Myocyte (in vitro differentiated cells): ENCODE measurements around the gene ZSCAN10. TPM values are rescaled to one million over a fixed set of nuclear protein-coding genes. Genes with fewer than 3 reads are reported as not detected.
A peak's percentile ranks its signal among the peaks of the same experiment; 100 is the strongest.

Experiments used
- DNase-seq: peaks from one replicate; pipeline ENCODE4 v3.0.0-alpha.2; 2012; ENCODE audit warnings: low read depth
- total RNA-seq: library from RNA; depleted of rRNA; stranded (reverse); fragments of >200 nt; gene quantifications from 2 replicates; pipeline ENCODE4 v1.2.3, GENCODE V29; 2014

ZSCAN10 gene
- total RNA-seq, 1 donor from 2014 or later: not detected

DNA sequence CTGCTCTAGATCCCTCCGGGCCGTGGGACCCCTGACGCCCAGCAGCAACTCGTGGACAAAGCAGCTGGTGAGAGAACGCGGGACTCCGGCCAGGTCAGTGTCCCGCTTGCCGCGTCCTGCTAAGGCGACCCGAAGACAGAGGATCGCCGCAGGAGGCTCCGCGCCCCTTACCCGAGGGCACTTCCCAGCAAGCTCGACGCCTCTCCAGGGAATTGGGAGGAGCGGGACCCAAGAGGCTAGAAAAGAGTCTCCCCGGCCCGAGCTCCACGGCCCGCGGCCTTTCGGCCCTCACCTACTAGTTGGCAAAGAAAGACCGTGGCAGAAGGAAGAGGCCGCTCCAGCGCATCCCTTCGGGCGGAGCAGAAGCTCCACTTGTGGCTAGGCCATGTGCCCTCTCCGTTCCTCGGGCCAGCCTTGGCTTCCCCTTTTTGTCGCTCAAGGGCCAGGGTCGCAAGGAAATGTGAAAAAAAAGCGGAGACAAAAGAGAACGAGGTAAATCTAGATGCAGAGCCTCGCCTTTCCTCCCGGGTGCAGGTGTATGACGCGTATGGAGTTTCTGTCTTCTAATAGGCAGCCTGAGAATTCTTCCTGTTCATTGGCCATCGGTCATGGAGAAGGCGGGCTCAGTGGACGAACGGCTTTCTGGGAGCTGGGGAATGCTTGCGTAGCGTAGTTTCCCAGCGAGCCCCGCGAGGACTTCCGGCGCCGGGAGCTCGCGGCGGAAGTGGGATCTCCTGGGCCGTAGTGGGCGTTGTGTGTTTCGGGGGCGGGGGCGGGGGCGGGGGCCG is 35.4 kb upstream of the ZSCAN10 start, which contains the start of gene ZNF213:
ZNF213 (plus strand) TSS at position 692 of the 788 bp plus-strand sequence. CDS start 2,252 bp downstream, outside the sequence.
- DNase-seq: peak; percentile 99

DNA sequence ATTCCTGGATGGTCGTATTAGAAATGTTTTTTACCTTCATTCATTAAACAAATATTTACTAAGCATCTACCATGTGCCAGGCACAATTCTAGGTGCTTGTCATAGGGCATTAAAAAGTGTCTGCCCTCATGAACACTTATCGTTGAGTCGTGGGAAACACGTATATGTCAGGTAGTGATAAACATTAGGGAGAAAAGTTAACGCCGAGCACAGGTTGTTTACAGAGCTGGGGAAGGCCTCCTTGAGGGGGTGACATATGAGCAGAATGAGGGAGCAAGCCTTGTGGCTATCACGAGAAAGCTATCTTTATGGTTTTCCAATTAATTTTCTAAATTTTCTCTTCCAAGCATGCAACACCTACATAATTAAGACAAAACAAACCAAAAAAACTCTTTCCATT is 34.8 kb upstream of the ZSCAN10 start:
- DNase-seq: no peak

DNA sequence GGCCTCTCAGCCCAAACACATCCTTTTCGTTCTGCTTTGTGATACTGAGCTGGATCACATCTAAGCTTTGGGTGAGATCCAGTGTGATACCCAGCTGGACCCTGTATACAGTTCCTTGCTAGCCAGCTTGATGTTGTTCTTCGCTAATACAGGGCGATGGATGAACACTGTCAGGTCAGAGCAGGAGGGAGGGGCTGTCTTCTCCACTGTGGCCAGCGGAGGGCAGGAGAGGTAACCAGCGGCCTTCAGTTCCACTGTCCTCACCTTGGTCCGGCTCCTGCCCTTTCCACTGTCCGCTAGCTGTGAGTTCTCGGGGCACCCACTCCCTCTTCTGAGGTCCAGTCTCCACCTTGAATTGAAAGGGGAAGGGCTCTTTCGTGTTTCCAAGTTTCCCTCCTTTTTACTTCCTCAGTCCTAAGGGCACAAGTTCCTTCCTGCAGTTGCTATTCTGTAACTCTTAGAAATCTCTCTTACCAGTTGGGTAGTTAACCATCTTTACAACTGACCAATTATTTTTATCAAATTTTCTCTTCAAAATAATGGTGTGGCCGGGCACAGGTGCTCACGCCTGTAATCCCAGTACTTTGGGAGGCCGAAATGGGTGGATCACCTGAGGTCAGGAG is 32.8 kb upstream of the ZSCAN10 start:
- DNase-seq: peak; percentile 47

DNA sequence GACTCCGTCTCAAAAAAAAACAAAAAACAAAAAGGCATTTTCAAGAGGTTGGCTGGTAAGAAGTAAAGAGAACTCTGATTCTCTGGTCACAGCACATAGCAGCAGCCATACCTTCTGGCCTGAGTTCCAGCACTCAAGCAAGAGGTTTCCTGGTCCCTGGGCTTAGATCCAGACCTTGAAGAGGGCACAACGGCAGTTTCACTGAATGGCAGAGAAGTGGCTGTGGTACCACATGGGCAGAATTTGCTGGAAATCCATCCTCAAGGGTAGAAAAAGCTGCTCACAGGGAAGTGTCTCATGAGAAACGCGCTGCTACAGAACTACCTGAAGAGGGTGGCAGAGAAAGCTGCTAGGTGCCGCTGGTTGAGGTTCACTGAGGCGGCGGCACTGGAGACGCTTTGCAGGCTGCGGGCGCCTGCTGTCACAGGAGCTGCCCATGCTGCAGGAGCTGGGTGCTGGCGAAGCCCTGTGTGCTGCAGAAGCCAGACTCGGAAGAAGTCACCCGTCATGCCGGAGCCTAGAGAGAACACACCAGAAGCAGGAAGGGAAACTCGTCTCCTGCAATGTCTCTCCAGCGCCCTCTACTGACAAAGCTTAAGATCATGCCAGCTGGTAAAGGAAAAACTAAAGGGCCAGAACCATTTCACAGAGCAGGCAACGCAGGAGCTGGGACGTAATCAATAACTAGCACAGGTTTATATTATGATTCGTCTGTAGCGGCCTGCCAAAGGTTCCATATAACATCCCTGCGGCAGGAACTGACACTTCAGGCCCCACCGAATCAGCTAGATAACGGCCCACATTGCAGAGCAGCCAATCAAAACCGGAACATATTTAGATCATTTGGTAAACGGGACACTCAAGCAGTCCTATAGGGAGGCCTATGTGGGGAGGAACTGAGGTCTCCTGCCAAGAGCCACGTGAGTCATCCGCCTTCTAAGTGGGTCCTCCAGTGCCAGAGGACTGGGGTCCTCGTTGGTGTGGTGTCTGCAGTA is 30.3 kb upstream of the ZSCAN10 start:
- DNase-seq: peak; percentile 89

DNA sequence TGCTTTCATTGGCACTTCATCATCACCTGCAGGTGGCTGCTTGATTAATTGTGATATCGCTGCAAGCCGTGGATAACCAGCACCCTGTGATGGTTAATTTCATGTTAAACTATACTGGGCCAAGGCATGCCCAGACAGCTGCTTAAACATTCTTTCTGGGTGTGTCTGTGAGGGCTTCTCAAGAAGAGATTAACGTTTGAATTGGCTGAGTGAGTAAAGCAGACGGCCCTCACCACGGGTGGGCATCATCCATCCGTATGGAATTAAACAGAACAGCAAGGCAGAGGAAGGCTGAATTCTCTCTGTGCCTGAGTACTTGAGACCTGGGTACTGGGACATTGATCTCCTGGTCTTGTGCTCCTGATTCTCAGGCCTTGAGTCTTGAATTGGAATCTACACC is 28.7 kb upstream of the ZSCAN10 start:
- no peak for DNase-seq

DNA sequence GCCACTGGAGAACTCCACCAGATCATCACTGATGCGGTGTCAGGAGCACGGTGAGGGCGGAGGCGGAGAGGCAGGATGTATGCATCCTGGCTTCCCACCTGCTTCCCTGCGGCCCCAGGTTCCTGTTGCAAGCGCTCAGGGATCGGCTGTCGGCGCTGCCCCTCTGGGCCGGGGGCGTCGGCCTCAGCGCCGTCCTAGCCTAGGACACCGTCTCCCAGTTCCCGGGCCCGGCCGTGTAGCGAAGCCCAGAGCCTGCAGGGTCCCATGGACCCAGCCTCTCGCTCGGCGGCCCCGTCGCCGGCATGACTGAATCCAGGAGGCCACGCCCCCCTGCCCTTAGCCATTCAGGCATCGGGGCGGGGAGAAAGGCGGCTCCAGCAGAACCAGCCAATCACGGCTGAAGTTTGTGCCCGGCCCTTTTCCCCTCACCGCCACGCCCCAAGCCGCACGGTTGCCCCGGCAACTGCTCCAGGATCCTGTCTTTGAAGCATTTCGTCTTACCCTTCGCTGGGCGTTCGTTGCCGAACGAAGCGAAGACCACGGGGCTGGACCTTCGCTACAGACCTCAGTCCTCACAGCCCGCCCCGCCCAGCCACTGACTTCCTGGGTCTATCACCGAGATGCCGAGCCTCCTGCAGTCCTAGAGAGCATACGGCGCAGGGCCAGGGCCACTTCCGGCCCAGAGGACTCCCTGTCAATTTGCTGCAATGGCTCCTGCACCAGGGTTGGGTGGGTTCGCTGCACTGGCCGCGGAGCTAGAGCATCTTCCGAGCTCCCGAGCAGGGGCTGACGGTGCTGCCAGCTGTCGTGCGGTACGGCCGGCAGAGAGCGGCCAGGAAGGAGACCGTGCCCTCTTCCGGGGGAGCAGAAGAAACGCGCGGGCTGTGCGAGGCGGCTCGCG is 25.1 kb upstream of the ZSCAN10 start:
- peak; percentile 95 for DNase-seq

DNA sequence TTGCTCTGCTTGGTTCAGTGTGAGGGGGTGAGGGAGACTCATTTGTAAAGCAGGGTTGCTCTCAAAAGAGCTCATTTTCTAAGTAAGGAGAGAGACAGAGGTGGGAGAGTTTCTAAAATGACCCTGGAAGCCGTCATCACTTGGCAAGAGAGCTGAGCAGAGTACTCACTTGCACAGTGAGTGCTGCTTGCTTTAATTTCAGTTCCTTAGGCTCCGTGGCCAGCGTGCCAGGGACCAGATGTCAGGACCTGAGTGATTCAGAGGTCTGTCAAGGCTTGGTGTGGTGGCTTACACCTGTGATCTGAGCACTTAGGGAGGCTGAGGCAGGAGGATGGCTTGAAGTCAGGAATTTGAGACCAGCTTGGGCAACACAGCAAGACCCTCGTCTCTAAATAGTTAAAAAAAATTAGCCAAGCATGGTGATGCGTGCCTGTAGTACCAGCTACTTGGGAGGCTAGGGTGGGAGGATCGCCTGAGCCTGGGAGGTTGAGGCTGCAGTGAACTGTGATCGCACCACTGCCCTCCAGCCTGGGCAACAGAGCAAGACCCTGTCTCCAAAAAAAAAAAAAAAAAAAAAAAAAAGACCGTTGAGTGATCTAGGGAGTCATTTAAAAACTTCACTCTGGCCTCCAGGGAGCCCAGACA is 24.0 kb upstream of the ZSCAN10 start:
- peak; percentile 75 for DNase-seq

DNA sequence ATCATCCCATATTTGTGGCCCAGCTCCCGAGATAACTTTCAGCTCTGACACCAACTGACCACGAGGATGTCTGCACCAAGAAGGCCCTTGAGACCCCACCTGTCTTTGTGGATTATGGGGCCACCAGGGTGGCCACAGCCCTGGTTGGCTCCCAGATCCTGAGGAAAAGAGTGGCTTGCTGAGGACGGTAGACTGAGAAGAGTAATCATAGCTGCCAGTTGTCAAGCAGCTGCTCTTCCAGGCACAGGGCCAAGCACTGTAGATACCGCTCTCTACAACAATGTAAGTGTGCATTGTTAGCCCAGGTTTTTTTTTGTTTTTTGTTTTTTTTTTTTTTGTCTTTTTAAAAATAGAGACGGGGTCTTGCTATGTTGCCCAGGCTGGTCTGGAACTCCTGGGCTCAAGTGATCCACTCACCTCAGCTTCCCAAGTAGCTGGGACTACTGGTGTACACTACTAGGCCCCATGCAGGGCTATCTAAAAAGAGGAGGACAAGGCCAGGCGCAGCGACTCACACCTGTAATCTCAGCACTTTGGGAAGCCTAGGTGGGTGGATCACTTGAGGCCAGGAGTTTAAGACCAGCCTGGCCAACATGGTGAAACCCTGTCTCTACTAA is 22.9 kb upstream of the ZSCAN10 start:
- peak; percentile 99 for DNase-seq

DNA sequence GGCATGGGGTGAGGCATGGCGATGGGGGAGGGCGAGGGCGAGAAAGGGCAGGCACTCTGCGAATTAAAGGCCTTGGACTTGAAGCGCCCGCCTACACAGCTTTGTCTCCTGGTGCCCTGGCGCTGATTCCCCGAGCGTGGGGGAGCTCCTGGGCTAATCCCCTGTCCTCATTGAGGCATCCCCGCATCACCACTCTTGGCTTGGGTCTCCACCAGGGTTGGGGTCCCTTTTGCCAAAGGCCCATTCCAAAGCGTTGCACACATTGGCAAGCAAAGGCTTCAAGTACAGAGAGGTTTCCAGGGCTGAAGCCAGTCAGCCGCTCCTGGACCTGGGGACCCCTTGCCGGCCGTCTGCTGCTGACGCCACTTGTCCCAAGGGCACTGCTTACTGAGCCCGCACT is 21.3 kb upstream of the ZSCAN10 start:
- DNase-seq: no peak

DNA sequence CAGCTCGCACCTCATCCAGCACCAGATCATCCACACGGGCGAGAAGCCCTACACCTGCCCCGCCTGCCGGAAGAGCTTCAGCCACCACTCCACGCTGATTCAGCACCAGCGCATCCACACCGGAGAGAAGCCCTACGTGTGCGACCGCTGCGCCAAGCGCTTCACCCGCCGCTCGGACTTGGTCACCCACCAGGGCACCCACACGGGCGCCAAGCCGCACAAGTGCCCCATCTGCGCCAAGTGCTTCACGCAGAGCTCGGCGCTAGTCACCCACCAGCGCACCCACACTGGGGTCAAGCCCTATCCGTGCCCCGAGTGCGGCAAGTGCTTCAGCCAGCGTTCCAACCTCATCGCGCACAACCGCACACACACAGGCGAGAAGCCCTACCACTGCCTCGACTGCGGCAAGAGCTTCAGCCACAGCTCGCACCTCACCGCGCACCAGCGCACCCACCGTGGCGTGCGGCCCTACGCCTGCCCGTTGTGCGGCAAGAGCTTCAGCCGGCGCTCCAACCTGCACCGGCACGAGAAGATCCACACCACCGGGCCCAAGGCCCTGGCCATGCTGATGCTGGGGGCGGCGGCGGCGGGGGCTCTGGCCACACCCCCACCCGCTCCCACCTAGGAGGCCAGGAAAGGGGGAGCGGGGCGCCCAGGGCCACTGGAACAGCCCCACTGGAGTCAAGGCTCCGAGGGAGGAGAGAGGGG is 20.8 kb upstream of the ZSCAN10 start:
- no peak for DNase-seq

DNA sequence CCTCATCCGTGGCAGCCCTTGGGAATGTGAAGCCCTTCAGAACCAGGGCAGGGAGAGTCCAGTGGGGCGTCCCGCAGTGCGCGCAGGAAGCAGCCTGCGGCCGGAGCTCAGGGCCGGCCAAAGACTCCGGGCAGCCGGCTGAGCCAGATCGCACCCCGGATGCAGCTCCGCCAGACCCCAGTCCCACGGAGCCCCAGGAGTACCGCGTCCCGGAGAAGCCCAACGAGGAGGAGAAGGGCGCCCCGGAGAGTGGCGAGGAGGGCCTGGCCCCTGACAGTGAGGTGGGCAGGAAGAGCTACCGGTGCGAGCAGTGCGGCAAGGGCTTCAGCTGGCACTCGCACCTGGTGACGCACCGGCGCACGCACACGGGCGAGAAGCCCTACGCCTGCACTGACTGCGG is 20.2 kb upstream of the ZSCAN10 start:
- DNase-seq: no peak

DNA sequence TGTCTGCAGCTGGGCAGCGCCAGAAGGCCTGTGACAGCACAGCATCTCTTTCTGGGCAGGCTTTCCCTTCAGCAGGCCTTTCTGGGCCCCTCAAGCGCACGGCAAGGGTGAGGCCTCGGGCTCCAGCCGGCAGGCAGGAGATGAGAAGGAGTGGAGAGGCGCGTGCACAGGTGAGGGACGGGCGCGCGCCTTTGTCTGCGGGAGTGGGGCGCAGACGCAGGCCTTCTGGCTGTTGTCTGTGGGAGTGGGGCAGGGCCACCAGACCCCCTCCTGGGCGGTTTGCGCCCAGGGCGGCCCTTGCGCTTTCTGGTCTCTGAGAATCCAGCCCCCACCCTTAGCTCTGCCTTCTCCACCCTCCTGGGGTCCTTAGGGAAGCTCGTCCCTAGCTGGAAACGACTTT is 19.8 kb upstream of the ZSCAN10 start:
- DNase-seq: no peak

DNA sequence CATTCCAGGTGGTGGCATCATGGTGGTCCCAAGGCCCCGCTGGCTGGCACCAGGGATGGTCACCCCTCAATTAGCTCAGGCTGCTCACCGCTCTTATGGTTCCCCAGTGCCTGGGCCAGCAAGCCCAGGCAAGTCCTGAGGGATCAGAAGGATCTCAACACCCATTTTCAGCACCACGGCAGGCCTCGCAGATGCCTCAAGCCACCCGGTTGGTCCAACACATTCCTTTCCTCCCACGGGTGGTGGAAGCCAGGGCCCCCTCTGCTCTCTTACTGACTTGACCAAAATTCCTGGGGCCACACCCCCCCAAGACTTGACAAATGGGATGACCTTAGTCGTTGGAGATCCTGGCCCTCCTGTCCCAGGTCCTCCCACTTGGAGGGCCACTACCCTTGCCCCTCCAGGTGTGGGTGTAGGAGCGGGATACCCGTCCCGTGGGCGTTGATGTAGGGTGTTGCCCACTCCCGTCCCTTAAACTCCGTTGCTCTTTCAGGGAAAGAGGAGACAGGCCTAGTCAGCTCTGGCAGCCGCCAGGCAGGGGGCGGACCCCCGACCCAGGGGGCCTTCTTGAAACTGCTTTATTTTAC is 19.2 kb upstream of the ZSCAN10 start:
- DNase-seq: peak; percentile 45

DNA sequence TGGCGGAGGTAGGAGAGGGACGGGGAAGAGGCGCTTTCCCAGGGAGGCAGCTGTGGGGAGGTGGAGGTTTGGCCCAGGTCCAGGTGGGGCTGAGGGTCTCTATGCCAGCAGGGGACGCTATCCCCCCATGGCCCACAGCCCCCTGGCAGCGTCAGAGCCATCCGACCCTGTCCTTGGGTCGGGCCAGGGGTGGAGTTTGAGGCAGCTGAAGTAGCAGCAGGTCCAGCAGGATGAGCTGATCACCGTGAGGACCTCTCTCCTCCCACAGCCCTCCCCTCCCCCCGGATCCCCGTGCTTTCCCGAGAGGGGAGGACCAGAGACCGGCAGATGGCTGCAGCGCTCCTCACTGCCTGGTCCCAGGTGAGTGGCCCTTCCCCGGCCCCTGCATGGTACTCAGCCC is 16.5 kb upstream of the ZSCAN10 start:
- no peak for DNase-seq

DNA sequence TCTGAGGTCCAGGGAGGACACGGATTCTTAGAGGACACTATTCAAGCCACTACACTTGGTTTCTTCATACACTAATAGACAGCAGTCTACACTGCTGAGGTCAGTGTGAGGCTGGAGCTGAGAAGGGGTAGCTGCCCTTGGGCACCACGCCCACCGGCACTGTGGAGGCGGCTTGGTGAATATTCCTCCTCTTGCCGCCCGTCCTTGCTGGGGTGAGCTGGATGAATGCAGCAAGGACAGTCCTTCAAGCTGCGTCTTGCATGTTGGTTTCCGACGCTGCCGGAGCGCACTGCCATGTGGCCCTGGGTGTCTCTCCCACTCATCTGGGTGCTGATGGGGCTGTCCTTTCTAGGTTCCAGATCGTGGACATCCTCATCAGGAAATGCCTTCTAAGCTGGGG is 15.9 kb upstream of the ZSCAN10 start:
- no peak for DNase-seq

DNA sequence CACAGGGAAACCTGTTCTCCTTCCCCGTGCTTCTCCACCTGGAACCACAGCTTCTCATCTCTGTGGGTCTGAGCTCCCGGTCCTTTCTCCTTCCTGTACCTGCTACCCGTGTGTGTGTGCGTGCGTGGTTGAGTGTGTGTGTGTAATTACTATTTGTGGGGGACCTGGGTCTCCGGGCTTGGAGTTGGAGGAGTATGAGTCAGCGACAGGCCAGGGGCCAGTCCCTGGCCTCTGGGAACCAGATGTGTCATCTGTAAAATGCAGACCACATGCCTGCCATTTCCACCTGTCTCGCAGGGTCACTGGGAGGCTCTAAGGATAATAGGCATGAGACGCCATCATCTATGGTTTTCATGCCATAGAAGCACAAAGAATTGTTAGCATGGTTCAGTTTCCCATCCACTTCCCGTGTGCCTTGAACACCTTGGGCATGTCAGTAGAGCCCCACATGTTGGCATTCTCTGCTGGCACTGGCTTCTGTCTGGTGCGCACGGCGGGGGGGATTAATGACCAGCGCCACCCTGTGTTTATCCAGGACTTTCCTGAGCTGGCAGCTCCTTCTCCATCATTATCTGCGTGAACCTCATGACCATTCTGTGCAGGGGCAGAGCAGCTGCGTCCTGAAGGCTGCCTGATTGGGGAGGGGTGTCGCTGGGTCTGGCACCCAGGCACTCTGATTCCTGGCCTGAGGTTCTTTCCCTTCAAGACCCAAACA is 14.8 kb upstream of the ZSCAN10 start:
- DNase-seq: peak; percentile 64

DNA sequence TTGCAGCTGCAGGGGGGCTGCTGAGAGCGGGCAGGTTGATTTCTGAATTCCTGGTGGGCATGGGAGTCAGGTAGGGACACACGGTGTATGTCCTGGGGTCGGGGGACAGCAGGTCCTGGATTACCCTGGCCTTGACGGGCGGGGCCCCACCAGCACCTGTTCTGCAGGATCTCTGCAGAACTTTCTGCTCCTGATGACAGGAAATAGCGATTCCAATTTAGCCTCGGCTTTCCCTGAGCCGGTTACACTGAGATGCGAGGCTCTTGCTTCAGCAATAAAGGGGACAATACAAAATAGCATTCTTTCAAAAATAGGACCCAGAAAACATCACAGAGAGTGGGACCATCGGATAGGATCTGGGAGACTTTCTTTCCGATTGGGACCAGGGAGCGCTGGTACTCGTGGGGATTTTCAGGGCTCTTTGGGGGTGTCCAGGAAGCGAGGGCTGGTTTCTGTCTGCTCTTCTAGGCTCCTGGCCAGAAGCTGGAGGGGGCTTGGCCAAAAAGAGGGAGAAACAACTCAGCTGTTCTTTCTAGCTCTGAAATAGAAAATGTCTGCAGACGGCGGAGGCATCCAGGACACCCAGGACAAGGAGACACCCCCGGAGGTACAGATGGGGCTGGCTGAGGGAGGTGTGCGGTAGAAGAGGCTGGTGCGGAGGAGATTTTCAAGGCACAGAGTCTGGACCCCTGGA is 13.9 kb upstream of the ZSCAN10 start:
- peak; percentile 50 for DNase-seq
